NAMALWA (cell line): Measurements from ENCODE around the gene PURB.
"Not testable (repeated sequence)": the region's sequence is repeated elsewhere in the genome, so short reads cannot be mapped to it uniquely, and the experiment has no call there.

Experiments used
- DNase-seq: peaks from one replicate; pipeline ENCODE4 v3.0.0-alpha.2; 2015; ENCODE audit warnings: low spot score

Gene PURB

DNA sequence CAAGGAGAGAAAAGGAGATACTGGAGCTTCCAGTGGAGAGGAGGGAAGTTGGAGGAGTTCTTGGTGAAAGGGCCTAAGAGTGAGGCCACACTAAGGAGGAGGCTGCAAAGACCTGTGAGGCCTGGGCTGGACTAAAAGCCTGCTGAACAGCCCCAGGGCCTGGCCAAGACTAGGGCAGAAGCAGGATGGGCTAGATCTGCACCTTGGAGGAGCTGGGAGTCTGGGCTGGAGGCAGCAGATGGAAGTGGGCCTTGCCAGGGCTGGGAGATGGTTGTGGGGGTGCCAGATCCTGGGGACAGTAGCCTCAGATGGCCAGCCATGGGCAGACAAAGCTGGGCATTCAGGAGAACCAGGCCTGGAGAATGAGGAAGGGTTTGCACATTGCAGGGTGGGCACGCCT lies 6.5 kb upstream of the PURB start:
- DNase-seq: no peak

DNA sequence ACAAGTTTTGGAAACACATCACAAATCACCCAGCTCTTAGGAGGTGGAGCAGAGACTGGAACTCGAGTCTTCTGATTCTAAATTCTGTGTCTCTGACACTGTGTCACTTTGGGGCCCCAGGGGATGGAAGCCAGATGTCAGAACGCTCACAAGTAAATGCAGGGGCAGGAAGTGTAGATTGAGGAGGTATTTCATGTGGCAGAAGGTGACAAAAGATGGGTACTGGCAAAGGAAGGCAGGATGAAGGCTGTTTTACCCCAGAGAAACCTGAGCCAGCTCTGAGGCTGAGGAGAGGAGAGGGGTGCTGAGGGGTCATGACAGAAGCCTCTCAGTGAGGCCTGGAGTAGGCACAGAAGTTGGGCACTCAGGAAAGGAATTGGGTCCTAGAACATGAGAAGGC lies 6.0 kb upstream of the PURB start:
- DNase-seq: no peak

DNA sequence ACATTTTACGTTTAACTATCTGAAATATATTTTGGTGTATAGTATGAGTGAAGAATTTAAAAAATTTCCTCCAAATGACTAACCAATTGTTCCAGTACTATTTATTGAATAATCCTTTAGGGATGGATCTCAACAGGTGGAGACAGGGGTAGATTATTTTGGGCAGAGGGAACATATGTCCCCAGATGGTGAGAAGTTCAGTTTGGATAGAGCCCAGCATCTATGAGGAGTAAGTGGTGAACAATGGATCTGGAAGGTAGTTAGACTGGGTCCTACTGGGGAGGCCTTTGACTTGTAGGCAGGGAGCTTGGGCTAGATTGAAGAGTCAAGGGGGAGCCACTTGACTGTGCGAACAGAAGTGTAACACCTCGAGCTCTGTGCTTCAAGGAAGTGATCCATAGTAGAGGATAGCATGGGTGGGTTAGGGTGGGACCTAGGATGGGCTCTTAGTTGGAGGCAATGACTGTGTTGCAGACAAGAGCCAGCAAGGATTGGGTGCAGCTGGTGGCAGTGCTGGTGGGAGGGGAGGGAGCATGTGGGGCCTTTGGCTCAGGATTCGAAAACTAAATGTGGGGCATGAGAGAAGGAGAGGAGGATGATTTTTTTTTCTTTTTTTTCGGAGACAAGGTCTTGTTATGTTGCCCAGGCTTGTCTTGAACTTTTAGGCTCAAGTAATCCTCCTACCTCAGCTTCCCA lies 3.9 kb upstream of the PURB start:
- DNase-seq: no peak

DNA sequence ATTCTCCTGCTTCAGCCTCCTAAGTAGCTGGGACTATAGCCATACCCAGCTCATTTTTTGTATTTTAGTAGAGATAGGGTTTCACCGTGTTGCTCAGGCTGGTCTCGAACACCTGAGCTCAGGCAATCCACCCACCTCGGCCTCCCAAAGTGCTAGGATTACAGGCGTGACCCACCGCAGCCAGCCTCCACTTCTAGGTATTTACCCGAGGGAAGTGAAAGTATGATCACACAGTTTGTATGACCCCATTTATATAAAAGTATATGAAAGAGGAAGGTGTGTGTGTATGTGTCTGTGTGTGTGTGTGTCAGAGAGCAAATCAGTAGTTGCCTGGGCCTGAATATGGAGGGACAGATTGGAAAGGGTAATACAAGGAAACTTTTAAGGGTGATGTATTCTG lies 2.0 kb upstream of the PURB start:
- DNase-seq: peak; percentile 65

DNA sequence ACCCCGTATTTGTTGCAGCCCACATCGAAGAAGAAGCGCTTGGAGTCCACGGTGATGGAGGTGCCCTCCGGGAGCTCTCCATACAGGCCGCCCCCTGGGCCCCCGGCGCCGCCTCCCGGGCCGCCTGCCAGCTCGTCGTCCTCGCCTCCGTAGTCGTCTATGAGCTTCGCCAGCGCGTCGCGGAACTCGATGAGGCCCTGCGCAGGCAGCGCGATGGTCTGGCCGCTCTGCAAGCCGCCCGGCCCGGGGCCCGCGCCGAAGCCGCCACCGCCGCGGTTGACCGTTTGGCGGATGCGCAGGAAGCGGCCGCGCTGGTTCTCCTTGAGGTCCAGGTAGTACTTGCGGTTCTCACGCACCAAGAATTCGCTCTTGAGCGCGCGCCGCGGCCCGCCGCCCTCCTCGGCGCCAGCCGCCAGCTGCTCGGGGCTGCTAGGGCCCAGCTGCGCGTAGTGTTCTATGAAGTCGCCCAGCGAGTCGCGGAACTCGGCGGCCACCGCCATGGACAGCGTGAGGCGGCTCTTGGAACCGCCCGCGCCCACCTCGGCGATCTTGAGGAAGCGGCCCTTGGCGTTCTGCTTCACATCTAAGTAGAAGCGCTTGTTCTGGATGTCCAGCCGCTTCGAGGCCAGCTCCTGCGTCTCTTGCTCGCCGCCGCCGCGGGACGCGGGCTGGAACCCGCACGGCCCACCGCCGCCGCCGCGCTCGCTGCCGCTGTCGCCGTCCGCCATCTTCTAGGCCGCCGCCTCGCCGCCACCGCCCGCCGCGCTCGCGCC lies 523 bp downstream of the PURB start:
- peak; percentile 70 for DNase-seq

DNA sequence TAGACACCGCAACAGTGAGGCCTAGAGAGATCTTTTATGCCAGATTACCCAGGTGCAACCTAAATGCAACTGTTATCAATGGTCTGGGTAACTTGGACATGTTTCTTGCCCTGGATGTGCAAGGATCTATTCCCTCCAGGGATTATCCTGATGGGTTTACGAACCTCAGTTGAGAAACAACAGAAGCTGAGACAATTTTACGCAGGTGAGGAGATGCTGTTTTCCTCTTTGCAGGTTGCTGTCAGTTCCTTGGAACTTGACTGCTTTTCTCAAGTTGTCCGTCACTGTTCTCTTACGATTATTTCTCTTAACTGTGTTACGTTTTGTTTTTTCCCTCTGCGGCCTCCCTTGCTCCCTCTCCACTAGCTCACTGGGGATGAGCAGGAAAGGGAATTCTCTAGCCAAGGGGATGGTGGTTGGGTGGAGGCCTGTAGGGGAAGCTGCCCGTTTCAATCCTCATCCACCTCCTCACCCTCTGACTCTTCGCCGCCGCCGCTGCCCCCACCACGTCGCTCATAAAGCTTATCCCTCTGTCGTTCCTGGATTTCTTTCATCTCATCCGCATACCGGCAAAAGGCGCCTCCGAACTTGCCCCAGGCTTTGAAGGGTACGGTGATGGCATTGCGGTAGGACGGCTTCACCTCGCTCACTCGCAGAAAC lies 1.2 kb downstream of the PURB start:
- no peak for DNase-seq

DNA sequence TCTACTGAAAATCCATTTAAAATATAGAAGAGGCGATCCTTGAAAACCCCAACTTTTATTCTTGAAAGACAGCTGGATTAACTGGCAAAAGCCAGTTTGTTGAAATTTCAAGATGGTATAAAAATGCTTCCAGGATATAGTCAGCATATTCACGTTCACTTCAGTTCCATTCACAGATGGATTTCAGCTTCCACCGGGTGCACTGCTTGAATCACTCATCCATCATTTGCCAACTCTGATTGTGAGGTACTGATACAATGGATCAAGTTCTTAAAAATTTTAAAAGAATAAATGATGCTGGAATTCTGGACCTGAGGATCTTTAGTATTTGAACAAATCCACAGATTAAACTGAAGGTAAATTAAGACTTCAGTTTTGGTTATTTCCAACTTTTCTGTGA lies 2.4 kb downstream of the PURB start:
- DNase-seq: no peak

DNA sequence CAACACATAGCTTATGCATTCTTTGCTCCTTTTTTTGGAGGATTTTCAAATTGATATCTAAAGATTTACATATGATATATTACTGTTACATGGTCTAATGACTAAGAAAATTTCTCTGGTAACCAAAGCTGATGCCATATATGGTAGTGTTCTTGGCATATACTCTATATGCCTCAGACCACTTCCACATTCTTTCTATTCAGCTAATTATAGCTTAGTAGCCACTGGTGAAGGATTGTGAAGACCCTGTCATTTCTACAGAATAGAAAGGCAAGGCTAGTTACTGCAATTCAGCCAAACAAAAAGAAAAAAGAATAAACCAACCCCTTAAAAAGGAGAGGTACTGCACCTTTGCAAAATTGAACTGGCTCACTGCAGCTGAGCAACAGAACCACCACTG lies 3.7 kb downstream of the PURB start:
- DNase-seq: peak; percentile 39

DNA sequence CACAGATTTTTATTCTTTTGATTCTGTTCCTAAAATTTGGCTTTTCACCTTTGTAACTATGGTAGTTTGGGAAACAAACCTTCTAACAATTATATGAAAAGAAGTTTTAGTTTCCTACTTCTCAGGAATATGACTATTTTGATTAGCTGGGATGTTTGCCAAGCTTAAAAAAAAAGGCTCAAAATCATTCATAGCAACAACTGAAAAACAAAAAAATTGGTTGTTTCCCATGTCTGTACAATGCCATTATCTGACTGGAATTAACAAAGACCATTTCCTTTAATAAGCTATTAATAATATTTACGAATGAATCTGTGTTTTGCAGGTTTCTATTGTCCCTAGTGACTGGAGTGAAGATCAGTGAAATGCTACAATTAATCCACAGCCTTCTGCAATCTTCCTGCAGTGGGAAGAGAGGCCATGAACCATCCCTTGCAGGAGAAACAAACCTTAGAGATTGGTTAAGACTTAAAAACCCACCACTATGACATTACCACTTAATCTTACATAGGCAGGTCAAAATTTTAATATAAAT lies 4.2 kb downstream of the PURB start:
- DNase-seq: no peak

DNA sequence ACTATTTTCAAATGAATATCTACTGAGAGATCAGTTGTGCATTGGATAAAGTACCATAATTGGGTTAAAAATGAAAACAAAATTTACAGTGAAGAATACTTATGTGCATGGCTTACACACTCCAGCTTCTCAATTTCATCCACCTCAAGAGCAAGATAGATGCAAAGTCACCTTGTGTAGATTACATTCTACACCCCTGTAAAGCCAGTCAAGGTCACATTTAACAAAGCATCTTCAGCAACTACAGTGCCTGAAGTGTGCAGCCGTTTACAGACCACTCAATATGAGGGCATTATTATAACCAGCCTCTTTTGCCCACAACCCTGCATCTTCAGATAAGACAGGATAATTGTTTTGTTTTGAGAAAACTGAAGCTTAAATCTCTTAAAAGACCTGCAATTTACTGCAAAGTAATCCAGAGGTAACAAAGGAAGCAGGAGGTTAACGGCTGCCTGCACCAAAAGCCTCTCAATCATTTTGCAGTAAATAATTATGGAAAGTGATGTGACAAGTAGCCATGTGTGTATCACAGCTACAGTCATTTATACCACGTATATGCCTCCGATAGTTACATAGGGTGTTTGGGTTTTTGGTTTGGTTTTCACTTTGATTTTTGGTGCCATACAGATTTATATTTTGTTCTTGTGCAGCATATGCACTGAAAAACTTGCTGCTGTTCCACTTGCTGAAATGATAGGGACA lies 4.9 kb downstream of the PURB start:
- peak; percentile 17 for DNase-seq

DNA sequence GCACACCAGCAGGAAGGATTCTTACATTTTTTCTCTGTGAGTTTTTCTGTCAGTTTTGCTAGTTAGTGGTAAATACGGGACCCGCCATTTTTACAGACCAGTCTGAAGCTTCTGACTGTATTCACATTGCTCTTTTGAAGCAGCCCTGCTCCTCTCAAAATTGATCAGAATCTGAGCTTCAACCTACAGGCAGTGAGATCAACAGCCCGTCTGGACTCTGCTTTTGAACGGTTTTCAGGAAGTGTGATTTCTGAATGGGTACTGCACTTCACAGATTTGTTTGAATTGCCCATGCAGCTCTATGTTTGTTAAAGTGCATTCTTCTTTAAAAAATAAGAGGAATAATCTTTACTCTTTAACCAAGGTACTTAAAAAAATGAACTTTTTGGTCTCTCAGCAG lies 8.9 kb downstream of the PURB start:
- peak; percentile 40 for DNase-seq

DNA sequence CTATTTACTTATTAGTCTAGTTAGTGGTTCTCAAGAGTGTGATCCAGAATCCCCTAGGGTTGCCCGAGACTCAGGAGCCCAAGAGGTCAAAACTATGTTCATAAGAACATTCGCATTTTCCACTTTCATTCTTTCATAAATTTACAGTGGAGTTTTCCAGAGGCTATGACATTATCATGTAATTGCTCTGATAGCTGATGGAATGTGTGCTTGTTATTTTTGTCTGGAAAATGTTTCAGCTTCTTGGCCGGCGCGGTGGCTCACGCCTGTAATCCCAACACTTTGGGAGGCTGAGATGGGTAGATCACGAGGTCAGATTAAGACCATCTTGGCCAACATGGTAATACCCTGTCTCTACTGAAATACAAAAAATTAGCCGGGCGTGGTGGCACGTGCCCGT lies 10.1 kb downstream of the PURB start:
- no peak for DNase-seq

DNA sequence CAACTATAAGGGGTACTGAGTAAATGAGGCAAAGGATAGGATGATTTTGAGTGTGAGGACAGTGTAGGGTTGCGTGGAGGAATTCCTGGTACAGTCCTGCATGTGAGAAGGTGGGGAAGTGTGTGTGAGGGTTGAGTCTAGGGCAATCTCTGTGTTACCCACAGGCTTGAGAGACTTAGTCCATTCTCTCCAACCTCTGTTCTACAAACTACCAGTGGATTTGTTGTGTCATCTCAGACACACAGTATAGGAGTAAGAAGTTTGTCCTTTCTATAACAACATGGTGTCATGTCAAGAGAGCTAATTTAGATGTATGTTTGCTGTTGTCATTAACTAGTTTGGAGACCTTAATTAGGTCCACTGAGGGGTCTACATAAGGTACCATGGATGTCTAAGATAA lies 12.5 kb downstream of the PURB start:
- DNase-seq: no peak

DNA sequence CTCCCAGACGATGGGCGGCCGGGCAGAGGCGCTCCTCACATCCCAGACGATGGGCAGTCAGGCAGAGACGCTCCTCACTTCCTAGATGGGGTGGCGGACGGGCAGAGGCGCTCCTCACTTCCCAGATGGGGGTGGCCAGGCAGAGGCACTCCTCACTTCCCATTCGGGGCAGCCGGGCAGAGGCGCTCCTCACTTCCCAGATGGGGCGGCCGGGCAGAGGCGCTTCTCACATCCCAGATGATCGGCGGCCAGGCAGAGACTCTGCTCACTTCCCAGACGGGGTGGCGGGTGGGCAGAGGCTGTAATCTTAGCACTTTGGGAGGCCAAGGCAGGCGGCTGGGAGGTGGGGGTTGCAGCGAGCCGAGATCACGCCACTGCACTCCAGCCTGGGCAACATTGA lies 13.4 kb downstream of the PURB start:
- DNase-seq: not testable (repeated sequence)

DNA sequence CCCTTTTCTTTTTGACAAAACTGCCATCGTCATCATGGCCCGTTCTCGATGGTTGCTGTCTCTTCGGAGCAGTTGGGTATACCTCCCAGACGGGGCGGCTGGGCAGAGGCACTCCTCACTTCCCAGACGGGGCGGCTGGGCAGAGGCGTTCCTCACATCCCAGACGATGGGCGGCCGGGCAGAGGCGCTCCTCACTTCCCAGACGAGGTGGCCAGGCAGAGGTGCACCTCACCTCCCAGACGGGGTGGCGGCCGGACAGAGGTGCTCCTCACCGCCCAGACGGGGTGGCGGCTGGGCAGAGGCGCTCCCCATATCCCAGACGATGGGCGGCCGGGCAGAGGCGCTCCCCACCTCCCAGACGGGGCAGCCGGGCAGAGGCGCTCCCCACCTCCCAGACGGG lies 14.6 kb downstream of the PURB start:
- not testable (repeated sequence) for DNase-seq

DNA sequence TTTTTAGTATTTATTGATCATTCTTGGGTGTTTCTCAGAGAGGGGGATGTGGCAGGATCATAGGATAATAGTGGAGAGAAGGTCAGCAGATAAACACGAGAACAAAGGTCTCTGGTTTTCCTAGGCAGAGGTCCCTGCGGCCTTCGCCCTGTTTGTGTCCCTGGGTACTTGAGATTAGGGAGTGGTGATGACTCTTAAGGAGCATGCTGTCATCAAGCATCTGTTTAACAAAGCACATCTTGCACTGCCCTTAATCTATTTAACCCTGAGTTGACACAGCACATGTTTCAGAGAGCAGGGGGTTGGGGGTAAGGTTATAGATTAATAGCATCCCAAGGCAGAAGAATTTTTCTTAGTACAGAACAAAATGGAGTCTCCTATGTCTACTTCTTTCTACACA lies 15.0 kb downstream of the PURB start:
- DNase-seq: not testable (repeated sequence)

DNA sequence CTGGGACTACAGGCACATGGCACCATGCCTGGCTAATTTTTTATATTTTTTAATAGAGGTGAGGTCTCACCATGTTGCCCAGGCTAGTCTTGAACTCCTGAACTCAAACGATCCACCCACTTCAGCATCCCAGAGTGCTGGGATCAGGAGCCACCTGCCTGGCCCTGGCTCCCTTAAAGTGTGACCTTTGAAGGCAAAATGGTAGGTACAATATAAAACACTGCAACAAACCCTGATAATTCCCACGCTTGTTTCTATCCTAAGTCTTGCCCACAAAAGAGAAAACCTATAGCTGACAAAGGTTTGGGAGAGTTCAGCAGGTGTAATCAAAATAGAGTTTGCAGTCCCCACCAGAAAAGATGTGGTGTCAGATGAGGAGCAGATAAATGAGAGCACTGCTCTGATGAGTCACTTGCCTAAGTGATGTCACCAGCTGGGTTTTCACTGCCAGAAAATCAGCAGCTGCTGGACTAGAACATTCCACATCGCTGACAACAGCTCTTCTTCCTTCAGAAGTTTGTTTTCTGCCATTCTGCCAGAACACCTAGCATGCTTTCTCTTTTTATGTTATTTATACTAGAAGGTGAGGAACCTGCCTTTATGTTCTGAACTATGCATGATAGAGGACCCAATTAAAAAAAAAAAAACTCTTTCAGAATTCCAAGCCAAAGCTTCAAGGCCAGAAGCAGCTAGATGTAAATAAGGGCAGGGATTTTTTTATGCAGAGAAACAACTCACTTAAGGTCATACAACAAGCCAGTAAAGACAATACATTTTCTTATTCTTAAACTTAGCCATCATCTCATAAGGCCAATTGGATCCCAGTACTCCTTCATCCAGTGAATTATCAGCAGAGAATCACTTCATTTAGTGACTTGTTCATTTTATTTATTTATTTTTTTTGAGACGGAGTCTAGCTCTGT lies 18.0 kb downstream of the PURB start:
- no peak for DNase-seq

DNA sequence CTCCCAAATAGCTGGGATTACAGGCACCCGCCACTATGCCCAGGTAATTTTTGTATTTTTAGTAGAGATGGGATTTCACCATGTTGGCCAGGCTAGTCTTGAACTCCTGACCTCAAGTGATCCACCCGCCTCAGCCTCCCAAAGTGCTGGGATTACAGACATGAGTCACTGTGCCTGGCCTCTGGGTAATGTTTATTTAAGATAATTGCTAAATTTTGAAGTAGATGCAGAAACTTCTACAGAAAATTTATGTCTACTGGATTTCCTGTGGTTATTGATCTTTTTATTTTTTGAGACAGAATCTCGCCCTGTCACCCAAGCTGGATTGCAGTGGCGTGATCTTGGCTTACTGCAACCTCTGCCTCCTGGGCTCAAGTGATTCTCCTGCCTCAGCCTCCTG lies 23.4 kb downstream of the PURB start:
- DNase-seq: not testable (repeated sequence)

DNA sequence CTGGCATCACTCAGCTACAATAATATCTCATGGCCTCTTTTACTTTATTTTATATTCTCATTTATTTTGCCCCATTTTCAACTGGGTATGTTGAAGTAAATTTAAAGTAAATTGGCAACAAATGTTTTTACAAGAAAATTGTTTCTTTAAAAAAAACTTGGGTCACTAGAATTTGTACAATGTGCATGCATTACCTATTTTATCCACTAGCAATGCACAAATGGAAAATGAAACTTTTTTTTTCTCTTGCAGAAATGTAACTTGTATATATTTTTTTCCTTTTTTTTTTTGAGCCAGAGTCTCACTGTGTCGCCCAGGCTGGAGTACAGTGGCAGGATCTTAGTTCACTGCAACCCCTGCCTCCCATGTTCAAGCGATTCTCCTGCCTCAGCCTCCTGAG lies 27.2 kb downstream of the PURB start:
- peak; percentile 51 for DNase-seq

DNA sequence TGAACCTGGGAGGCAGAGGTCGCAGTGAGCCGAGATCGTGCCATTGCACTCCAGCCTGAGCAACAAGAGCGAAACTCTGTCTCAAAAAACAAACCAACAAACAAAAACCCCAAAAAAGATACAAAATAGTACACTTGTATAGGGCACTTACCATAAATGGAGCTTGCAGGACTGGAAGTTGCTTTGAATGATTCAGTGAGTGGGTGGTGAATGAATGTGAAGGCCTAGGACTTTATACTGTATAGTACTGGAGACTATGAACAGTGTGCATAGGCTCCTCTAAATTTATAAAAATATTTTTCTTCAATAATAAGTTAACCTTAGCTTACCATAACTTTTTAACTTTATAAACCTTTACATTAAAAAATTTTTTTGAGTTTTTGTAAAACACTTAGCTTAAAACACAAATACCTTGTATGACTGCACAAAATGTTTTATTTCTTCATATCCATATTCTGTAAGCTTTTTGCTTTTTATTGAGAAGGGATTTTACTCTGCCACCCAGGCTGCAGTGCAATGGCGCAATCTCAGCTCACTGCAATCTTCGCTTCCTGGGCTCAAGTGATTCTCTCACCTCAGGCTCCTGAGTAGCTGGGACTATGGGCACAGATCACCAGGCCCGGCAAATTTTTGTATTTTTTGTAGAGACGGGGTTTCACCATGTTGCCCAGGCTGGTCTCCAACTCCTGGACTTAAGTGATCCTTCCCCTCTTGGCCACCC lies 30.5 kb downstream of the PURB start:
- no peak for DNase-seq

DNA sequence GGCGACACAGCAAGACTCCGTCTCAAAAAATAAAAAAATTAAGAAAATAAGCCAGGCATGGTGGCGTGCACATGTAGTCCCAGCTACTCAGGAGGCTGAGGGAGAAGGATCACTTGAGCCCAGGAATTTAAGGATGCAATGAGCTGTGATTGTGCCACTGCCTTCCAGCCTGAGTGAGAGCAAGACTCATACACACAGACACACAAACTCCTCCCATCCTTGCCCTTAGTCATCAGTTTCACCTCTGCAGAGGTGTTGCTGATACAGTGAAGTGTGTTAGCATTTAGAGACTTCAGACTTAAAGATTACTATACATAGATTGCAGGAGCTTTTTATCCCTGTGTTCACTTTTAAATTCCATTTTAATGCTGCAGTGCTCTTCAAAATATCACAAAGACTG lies 31.9 kb downstream of the PURB start:
- DNase-seq: no peak
